ENCODE data around the gene ELP4.
"Not testable (repeated sequence)": the region's sequence is repeated elsewhere in the genome, so short reads cannot be mapped to it uniquely, and the experiment has no call there.

The ELP4 gene

DNA sequence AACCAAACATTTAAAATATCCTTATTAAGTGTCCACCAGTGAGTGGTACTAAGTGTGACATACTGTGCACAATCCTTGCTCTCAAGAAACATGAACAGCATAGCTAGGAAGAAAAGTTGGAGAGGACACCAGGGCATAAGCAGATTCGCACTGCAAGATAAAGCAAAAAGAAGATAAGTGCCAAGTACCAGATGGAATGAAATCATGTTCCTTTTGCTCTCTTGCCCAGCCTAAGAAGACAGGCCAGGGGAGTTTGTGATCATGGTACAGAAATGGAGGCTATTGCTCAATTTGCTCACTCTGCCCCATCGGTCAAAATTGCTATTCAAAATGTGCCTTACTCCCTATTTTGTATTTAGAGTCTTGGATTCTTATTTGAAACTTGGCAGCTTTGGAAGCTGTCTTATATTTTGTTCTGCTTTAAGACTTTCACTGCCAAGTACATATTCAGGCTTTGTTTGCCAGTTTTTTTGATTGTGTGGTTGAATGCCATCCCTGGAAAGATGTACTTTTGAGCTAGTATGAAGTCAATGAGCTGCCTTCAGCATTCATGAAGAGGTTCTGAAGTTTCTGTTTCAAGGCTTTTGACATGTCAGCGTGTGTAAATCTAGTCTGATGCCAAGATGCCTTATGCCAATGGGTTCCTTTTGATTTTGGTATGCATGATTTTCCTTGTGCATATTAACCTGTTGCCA is 211.3 kb downstream of the ELP4 start:
- Histone ChIP-seq H3K4me1 (ENCODE audit: control insufficient read depth in 1 of 2, insufficient read depth in 1 of 2, low read depth in 1 of 2, low read length in 1 of 2) (no peaks in the 10 kb centered on the region), H3K36me3 (no peaks in the 10 kb centered on the region), H3K9me3 (no peaks in the 10 kb centered on the region), H3K4me3 (ENCODE audit: low read depth in 1 of 2, low read length in 1 of 2) (no peak overlapping the region), H3K27ac (no peak overlapping the region), H3K27me3 (no peaks in the 10 kb centered on the region)
- TF ChIP-seq, protein P1, sequence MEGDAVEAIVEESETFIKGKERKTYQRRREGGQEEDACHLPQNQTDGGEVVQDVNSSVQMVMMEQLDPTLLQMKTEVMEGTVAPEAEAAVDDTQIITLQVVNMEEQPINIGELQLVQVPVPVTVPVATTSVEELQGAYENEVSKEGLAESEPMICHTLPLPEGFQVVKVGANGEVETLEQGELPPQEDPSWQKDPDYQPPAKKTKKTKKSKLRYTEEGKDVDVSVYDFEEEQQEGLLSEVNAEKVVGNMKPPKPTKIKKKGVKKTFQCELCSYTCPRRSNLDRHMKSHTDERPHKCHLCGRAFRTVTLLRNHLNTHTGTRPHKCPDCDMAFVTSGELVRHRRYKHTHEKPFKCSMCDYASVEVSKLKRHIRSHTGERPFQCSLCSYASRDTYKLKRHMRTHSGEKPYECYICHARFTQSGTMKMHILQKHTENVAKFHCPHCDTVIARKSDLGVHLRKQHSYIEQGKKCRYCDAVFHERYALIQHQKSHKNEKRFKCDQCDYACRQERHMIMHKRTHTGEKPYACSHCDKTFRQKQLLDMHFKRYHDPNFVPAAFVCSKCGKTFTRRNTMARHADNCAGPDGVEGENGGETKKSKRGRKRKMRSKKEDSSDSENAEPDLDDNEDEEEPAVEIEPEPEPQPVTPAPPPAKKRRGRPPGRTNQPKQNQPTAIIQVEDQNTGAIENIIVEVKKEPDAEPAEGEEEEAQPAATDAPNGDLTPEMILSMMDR (IDR thresholded peaks at IDR 0.05): no peak

DNA sequence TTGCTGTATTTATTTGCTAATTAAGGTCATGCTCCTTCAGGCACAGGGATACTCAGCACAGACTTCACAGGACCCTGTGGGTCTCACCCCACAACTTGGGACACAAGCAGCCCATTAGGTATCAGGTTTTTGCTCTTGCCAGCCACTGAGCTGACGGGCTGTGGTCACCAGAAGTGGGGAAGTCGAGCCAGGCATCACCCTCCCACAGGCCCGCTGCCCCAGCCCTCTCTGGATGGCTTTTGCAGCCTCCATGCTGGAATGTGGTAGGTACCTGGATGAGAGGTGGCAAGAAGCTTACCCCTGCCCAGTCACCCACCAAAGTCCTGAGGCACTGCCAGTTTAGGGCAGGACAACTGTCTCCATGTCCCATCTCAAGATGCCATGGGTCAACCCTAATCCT is 213.2 kb downstream of the ELP4 start:
- Histone ChIP-seq H3K27ac (no peak overlapping the region), H3K9me3 (no peaks in the 10 kb centered on the region), H3K4me1 (ENCODE audit: control insufficient read depth in 1 of 2, insufficient read depth in 1 of 2, low read depth in 1 of 2, low read length in 1 of 2) (no peaks in the 10 kb centered on the region), H3K4me3 (ENCODE audit: low read depth in 1 of 2, low read length in 1 of 2) (no peak overlapping the region), H3K36me3 (no peaks in the 10 kb centered on the region), H3K27me3 (no peaks in the 10 kb centered on the region)
- TF ChIP-seq, protein P1 (IDR thresholded peaks at IDR 0.05): no peak

DNA sequence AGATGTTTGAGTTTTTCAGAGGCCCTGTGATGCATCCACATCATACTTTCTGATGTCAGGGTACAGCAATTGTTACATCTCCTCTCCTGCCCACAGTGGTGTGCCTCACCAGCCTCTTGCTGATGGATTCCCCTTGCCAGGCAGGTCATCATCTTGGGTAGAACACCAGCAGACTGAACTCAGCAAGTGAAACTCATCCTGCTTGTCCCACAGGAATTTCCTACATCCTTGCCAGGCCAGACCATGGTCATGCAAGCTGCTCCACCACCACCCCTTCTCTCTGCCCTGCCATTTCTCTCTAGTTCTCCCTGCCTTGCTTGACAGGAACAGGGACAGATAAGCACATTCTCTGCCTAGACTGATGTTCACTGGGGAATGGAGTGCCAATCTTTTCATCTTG is 215.6 kb downstream of the ELP4 start:
- no peak overlapping the region for H3K4me3 ChIP-seq (ENCODE audit: low read depth in 1 of 2, low read length in 1 of 2)
- H3K27me3 ChIP-seq: no peaks in the 10 kb centered on the region
- no peaks in the 10 kb centered on the region for H3K4me1 ChIP-seq (ENCODE audit: control insufficient read depth in 1 of 2, insufficient read depth in 1 of 2, low read depth in 1 of 2, low read length in 1 of 2)
- no peaks in the 10 kb centered on the region for H3K9me3 ChIP-seq
- TF ChIP-seq, protein P1 (IDR thresholded peaks at IDR 0.05): no peak
- no peaks in the 10 kb centered on the region for H3K36me3 ChIP-seq
- no peak overlapping the region for H3K27ac ChIP-seq

DNA sequence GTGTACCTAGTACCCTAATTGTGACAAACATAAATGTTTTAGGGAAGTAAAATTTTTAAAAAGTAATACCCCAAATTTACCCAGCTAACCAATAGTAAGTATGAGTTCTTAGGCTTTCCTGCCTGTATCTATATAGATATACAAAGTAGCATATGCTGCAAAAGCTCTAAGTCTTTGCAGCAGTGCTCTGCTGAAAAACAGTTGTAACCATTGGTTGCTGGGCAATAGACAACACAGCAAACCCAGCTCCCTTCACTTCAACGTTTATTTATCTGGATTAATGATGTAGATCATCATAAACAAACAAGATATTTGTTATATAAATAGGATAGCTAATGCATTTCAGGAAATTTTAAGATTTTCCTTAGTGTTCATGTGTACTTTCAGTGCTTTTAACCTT is 218.9 kb downstream of the ELP4 start:
- H3K27ac ChIP-seq: no peak overlapping the region
- no peaks in the 10 kb centered on the region for H3K4me1 ChIP-seq (ENCODE audit: control insufficient read depth in 1 of 2, insufficient read depth in 1 of 2, low read depth in 1 of 2, low read length in 1 of 2)
- no peak overlapping the region for H3K4me3 ChIP-seq (ENCODE audit: low read depth in 1 of 2, low read length in 1 of 2)
- H3K9me3 ChIP-seq: peaks cover 5% of the 10 kb centered on the region
- no peaks in the 10 kb centered on the region for H3K36me3 ChIP-seq
- no peaks in the 10 kb centered on the region for H3K27me3 ChIP-seq
- TF ChIP-seq, protein P1 (IDR thresholded peaks at IDR 0.05): no peak

DNA sequence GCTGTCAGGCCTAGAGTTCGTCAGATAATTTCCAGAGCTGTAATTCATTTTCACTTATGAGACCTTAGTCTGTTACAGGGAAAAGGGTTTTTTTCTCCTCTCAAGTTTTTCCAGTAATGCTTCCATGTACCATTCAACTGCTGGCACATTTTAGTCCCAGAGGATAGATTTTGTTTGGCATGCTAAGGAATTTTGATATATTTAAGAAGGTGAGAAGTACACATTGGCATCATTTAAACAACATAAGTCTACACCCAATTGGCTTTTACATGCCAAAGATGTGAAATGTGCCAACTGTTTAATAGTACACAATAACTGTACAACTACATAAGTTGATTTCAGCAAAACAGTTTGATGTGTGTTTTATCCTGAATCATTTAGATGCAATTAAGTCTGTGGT is 230.6 kb downstream of the ELP4 start:
- Histone ChIP-seq H3K4me1 (ENCODE audit: control insufficient read depth in 1 of 2, insufficient read depth in 1 of 2, low read depth in 1 of 2, low read length in 1 of 2) (no peaks in the 10 kb centered on the region), H3K27ac (no peak overlapping the region), H3K9me3 (no peaks in the 10 kb centered on the region), H3K36me3 (no peaks in the 10 kb centered on the region), H3K4me3 (ENCODE audit: low read depth in 1 of 2, low read length in 1 of 2) (no peak overlapping the region), H3K27me3 (no peaks in the 10 kb centered on the region)
- TF ChIP-seq, protein P1 (IDR thresholded peaks at IDR 0.05): no peak

DNA sequence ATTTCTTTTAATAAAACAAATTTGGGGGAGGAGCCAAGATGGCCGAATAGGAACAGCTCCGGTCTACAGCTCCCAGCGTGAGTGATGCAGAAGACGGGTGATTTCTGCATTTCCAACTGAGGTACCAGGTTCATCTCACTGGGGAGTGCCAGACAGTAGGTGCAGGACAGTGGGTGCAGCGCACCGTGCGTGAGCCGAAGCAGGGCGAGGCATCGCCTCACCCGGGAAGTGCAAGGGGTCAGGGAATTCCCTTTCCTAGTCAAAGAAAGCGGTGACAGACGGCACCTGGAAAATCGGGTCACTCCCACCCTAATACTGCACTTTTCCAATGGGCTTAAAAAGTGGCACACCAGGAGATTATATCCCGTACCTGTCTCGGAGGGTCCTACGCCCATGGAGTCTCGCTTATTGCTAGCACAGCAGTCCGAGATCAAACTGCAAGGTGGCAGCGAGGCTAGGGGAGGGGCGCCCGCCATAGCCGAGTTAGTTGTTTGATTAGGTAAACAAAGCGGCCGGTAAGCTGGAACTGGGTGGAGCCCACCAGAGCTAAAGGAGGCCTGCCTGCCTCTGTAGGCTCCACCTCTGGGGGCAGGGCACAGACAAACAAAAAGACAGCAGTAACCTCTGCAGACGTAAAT is 231.3 kb downstream of the ELP4 start:
- H3K27ac ChIP-seq; H3K4me1 ChIP-seq (ENCODE audit: control insufficient read depth in 1 of 2, insufficient read depth in 1 of 2, low read depth in 1 of 2, low read length in 1 of 2); H3K27me3 ChIP-seq; H3K4me3 ChIP-seq (ENCODE audit: low read depth in 1 of 2, low read length in 1 of 2); H3K36me3 ChIP-seq; H3K9me3 ChIP-seq: not testable (repeated sequence)

Measured in neutrophil (primary cell).